ENCODE results near the gene P3H2.

- TF ChIP-seq, protein P1, sequence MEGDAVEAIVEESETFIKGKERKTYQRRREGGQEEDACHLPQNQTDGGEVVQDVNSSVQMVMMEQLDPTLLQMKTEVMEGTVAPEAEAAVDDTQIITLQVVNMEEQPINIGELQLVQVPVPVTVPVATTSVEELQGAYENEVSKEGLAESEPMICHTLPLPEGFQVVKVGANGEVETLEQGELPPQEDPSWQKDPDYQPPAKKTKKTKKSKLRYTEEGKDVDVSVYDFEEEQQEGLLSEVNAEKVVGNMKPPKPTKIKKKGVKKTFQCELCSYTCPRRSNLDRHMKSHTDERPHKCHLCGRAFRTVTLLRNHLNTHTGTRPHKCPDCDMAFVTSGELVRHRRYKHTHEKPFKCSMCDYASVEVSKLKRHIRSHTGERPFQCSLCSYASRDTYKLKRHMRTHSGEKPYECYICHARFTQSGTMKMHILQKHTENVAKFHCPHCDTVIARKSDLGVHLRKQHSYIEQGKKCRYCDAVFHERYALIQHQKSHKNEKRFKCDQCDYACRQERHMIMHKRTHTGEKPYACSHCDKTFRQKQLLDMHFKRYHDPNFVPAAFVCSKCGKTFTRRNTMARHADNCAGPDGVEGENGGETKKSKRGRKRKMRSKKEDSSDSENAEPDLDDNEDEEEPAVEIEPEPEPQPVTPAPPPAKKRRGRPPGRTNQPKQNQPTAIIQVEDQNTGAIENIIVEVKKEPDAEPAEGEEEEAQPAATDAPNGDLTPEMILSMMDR (IDR thresholded peaks at IDR 0.05 in 4 of 5, conservative IDR thresholded peaks at IDR 0.05 in 1 of 5) = no peak
- no peak for TF ChIP-seq POLR2A (IDR thresholded peaks at IDR 0.05)
These were observed 88.6 kb downstream of the P3H2 start for GRCh38 chr3:190031887-190032752.

Measured in gastrocnemius medialis (tissue), 4 donors.